Mesenchymal stem cell (in vitro differentiated cells and primary cell): ENCODE results near the gene RNF126.
"Not testable (repeated sequence)": the region's sequence is repeated elsewhere in the genome, so short reads cannot be mapped to it uniquely, and the experiment has no call there.

ENCODE experiments used
- DNase-seq: peaks from one replicate; pipeline ENCODE4 v3.0.0-alpha.2; 2013
- H2AFZ ChIP-seq: one replicate; pipeline ENCODE4 v1.6.1; 2013; ENCODE audit warnings: low read depth, mild to moderate bottlenecking, control low read depth, inconsistent platforms, low read length, moderate library complexity
- H2AK5ac ChIP-seq: 2 replicates; pipeline ENCODE4 v1.6.1; 2013; ENCODE audit warnings: low read length, moderate library complexity, mild to moderate bottlenecking, inconsistent platforms; ENCODE audit not compliant: severe bottlenecking
- H2BK120ac ChIP-seq: one replicate; pipeline ENCODE4 v1.6.1; 2013; ENCODE audit warnings: low read depth, mild to moderate bottlenecking, inconsistent platforms, low read length, moderate library complexity
- H2BK12ac ChIP-seq, 2 experiments: one replicate each; pipeline ENCODE4 v1.6.1; 2013; ENCODE audit warnings: inconsistent platforms in 2 of 2, low read length in 2 of 2, mild to moderate bottlenecking in 2 of 2, moderate library complexity in 2 of 2, control low read depth in 1 of 2
- H2BK15ac ChIP-seq: one replicate; pipeline ENCODE4 v1.6.1; 2013; ENCODE audit warnings: mild to moderate bottlenecking, low read depth, inconsistent platforms; ENCODE audit not compliant: poor library complexity, severe bottlenecking
- H2BK5ac ChIP-seq: 2 replicates; pipeline ENCODE4 v1.6.1; 2013; ENCODE audit warnings: low read depth, mild to moderate bottlenecking, low read length, control low read depth, inconsistent platforms; ENCODE audit not compliant: poor library complexity, severe bottlenecking
- H3K14ac ChIP-seq, 2 experiments: one replicate each; pipeline ENCODE4 v1.6.1; 2013; ENCODE audit warnings: inconsistent platforms in 2 of 2, low read length in 2 of 2, control low read depth in 1 of 2, mild to moderate bottlenecking in 1 of 2, moderate library complexity in 1 of 2
- H3K18ac ChIP-seq, 2 experiments: one replicate each; pipeline ENCODE4 v1.6.1; 2013; ENCODE audit warnings: inconsistent platforms in 2 of 2, low read length in 2 of 2, control low read depth in 1 of 2, low read depth in 1 of 2, mild to moderate bottlenecking in 1 of 2
- H3K23ac ChIP-seq, 2 experiments: one replicate each; pipeline ENCODE4 v1.6.1; 2013; ENCODE audit warnings: inconsistent platforms in 2 of 2, low read length in 2 of 2, mild to moderate bottlenecking in 2 of 2, moderate library complexity in 2 of 2, control low read depth in 1 of 2
- H3K27ac ChIP-seq: 2 replicates; pipeline ENCODE4 v1.5.1; 2013; ENCODE audit warnings: mild to moderate bottlenecking, moderate library complexity, low read length, control low read depth, inconsistent platforms; ENCODE audit not compliant: poor library complexity, severe bottlenecking
- H3K27me3 ChIP-seq, 2 experiments: 2 replicates each; pipeline versions ENCODE4 v1.6.1 to v1.7.0; 2013; ENCODE audit warnings: low read length in 2 of 2, mild to moderate bottlenecking in 2 of 2, moderate library complexity in 2 of 2, control low read depth in 1 of 2, inconsistent platforms in 1 of 2; ENCODE audit not compliant: control insufficient read depth in 1 of 2, insufficient read depth in 1 of 2
- H3K36me3 ChIP-seq, 2 experiments: 2 replicates each; pipeline versions ENCODE4 v1.6.1 to v1.7.0; 2013; ENCODE audit warnings: low read length in 2 of 2, control low read depth in 1 of 2, inconsistent platforms in 1 of 2, low read depth in 1 of 2, mild to moderate bottlenecking in 1 of 2; ENCODE audit not compliant: insufficient read depth in 2 of 2, control insufficient read depth in 1 of 2
- H3K4ac ChIP-seq, 2 experiments: one replicate each; pipeline ENCODE4 v1.6.1; 2013; ENCODE audit warnings: inconsistent platforms in 2 of 2, low read length in 2 of 2, mild to moderate bottlenecking in 2 of 2, moderate library complexity in 2 of 2, control low read depth in 1 of 2, low read depth in 1 of 2
- H3K4me1 ChIP-seq: 2 replicates; pipeline ENCODE4 v1.6.1; 2013; ENCODE audit warnings: low read depth, low read length, control low read depth; ENCODE audit not compliant: control insufficient read depth, insufficient read depth
- H3K4me2 ChIP-seq: 2 replicates; pipeline ENCODE4 v1.6.1; 2013; ENCODE audit warnings: low read length, mild to moderate bottlenecking, inconsistent platforms; ENCODE audit not compliant: poor library complexity, severe bottlenecking
- H3K4me3 ChIP-seq, 2 experiments: 2 replicates each; pipeline versions ENCODE4 v1.5.1 to v1.7.0; 2013; ENCODE audit warnings: low read length in 2 of 2, mild to moderate bottlenecking in 2 of 2, control low read depth in 1 of 2, low read depth in 1 of 2; ENCODE audit not compliant: insufficient read depth in 1 of 2
- H3K79me1 ChIP-seq: replicated peaks from 2 replicates; pipeline ENCODE4 v1.6.1; 2013; ENCODE audit warnings: mild to moderate bottlenecking, control low read depth, low read length, inconsistent platforms; ENCODE audit not compliant: poor library complexity, severe bottlenecking
- H3K9ac ChIP-seq: 2 replicates; pipeline ENCODE4 v1.7.0; 2013; ENCODE audit warnings: mild to moderate bottlenecking, low read length, moderate library complexity
- H3K9me3 ChIP-seq: 2 replicates; pipeline ENCODE4 v1.7.0; 2013; ENCODE audit warnings: mild to moderate bottlenecking, low read length; ENCODE audit not compliant: control insufficient read depth
- H4K8ac ChIP-seq: one replicate; pipeline ENCODE4 v1.6.1; 2013; ENCODE audit warnings: inconsistent platforms, mild to moderate bottlenecking, low read length, moderate library complexity
- H4K91ac ChIP-seq: one replicate; pipeline ENCODE4 v1.6.1; 2013; ENCODE audit warnings: mild to moderate bottlenecking, low read length, inconsistent platforms
- WGBS: methylation state at CpG from one replicate; pipeline ENCODE4 v1.1.7; 2013; ENCODE audit warnings: mixed read lengths; 5-methylcytosine and 5-hydroxymethylcytosine counted together

Gene RNF126

DNA sequence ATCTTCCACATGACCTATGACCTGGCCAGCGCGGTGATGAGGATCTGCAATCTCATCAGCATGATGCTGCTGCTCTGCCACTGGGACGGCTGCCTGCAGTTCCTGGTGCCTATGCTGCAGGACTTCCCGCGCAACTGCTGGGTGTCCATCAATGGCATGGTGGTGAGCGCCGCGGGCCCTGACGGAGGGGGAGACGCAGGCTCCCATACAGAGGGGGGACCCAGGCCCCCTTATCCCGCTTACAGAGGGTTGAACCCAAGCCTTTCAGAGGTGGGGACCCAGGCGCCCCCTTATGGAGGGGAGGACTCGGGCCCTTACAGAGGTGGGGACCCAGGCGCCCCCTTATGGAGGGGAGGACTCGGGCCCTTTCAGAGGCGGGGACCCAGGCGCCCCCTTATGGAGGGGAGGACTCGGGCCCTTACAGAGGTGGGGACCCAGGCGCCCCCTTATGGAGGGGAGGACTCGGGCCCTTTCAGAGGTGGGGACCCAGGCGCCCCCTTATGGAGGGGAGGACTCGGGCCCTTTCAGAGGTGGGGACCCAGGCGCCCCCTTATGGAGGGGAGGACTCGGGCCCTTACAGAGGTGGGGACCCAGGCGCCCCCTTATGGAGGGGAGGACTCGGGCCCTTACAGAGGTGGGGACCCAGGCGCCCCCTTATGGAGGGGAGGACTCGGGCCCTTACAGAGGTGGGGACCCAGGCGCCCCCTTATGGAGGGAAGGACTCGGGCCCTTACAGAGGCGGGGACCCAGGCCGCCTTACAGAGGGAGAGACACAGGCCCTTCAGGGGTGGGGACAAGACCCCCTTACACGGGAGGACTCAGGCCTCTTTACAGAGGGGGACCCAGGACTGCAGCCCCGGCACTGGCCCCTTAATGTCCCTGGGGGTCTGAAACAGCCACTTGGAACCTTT is 57.7 kb downstream of the RNF126 start:
- H2BK15ac ChIP-seq, H3K79me1 ChIP-seq, H2BK12ac ChIP-seq, H2AFZ ChIP-seq, H3K27me3 ChIP-seq, H4K91ac ChIP-seq, H2BK120ac ChIP-seq, H4K8ac ChIP-seq, H3K4me3 ChIP-seq, H3K23ac ChIP-seq, H3K4ac ChIP-seq, H3K4me2 ChIP-seq, H2BK5ac ChIP-seq, H2AK5ac ChIP-seq, H3K36me3 ChIP-seq, H3K14ac ChIP-seq, DNase-seq, H3K9me3 ChIP-seq, H3K9ac ChIP-seq, H3K27ac ChIP-seq, H3K18ac ChIP-seq: not testable (repeated sequence)
- peaks cover 21% of the 10 kb centered on the region for H3K4me1 ChIP-seq
- WGBS: 78% methylated on average over 20 of the region's 34 CpGs

DNA sequence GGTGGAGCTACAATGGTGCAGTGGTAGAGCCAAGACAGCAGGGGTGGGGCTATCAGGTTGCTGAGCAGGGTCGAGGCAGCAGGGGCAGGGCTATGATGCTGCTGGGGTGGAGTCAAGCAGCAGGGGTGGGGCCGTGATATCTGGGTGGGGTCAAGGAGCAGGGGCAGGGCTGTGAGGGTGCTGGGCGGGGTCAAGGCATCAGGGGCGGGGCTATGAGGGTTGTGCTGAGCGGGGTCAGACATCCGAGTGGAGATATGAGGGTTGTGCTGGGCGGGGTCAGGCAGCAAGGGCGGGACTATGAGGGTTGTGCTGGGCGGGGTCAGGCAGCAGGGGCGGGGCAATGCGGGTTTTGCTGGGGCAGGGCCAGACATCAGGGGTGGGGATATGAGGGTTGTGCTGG is 58.7 kb downstream of the RNF126 start:
- WGBS: 86% methylated on average over 11 of the region's 11 CpGs
- H3K4me2 ChIP-seq: no peak overlapping the region
- no peak overlapping the region for H2BK5ac ChIP-seq
- no peak overlapping the region for H3K4me3 ChIP-seq
- H3K14ac ChIP-seq: no peak overlapping the region
- H3K18ac ChIP-seq: no peak overlapping the region
- H3K9me3 ChIP-seq: no peaks in the 10 kb centered on the region
- H3K4me1 ChIP-seq: peaks cover 11% of the 10 kb centered on the region
- H2AFZ ChIP-seq: no peak overlapping the region
- no peak overlapping the region for H2AK5ac ChIP-seq
- H3K4ac ChIP-seq: no peak overlapping the region
- no peak for DNase-seq
- no peak overlapping the region for H4K91ac ChIP-seq
- no peak overlapping the region for H3K9ac ChIP-seq
- H3K27ac ChIP-seq: no peak overlapping the region
- no peak overlapping the region for H2BK15ac ChIP-seq
- no peak overlapping the region for H2BK12ac ChIP-seq
- H3K23ac ChIP-seq: no peak overlapping the region
- H4K8ac ChIP-seq: no peak overlapping the region
- H3K36me3 ChIP-seq: peaks cover 0 to 7% of the 10 kb centered on the region in 2 experiments
- peaks cover 0 to 5% of the 10 kb centered on the region in 2 experiments for H3K27me3 ChIP-seq
- no peak overlapping the region for H2BK120ac ChIP-seq
- H3K79me1 ChIP-seq: no peaks in the 10 kb centered on the region

DNA sequence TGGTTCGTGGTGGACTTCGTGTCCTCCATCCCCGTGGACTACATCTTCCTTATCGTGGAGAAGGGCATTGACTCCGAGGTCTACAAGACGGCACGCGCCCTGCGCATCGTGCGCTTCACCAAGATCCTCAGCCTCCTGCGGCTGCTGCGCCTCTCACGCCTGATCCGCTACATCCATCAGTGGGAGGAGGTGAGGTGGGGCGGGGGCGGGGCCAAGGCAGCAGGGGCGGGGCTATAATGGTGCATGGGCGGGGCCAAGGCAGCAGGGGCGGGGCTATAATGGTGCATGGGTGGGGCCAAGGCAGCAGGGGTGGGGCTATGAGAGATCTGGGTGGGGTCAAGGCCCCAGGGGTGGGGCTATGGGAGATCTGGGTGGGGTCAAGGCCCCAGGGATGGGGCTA is 59.2 kb downstream of the RNF126 start:
- DNase-seq, H3K4me1 ChIP-seq, H3K79me1 ChIP-seq, H2BK12ac ChIP-seq, H3K27ac ChIP-seq, H3K27me3 ChIP-seq, H2BK15ac ChIP-seq, H3K23ac ChIP-seq, H3K9me3 ChIP-seq, H4K91ac ChIP-seq, H2AFZ ChIP-seq, H3K4me2 ChIP-seq, H2BK5ac ChIP-seq, H3K36me3 ChIP-seq, H3K4ac ChIP-seq, H3K14ac ChIP-seq, H2AK5ac ChIP-seq, H2BK120ac ChIP-seq, H4K8ac ChIP-seq, H3K9ac ChIP-seq, H3K18ac ChIP-seq, H3K4me3 ChIP-seq: not testable (repeated sequence)
- WGBS: 91% methylated on average over 18 of the region's 20 CpGs

DNA sequence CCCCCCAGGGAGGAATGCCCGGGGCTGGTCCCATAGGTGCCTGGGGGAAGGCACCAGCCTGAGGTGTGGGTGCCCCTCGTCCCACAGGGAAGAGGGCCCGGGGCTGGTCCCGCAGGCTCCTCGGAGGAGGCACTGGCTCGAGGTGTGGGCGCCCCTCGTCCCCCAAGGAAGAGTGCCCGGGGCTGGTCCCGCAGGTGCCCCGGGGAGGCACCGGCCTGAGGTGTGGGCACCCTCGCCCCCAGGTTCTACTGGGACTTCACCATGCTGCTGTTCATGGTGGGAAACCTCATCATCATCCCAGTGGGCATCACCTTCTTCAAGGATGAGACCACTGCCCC is 59.7 kb downstream of the RNF126 start:
- not testable (repeated sequence) for H4K91ac ChIP-seq, H3K27ac ChIP-seq, H3K23ac ChIP-seq, DNase-seq, H2BK15ac ChIP-seq, H3K9ac ChIP-seq, H2BK12ac ChIP-seq, H4K8ac ChIP-seq, H2BK5ac ChIP-seq, H3K36me3 ChIP-seq, H3K4ac ChIP-seq, H3K4me1 ChIP-seq, H2BK120ac ChIP-seq, H2AFZ ChIP-seq, H3K4me3 ChIP-seq, H3K18ac ChIP-seq, H3K14ac ChIP-seq, H3K4me2 ChIP-seq, H2AK5ac ChIP-seq, H3K9me3 ChIP-seq, H3K27me3 ChIP-seq, H3K79me1 ChIP-seq
- 94% methylated on average over 13 of the region's 13 CpGs for WGBS
